Vagina (tissue), 2 donors: Measurements from ENCODE around the gene MMD2. TPM values are rescaled to one million over a fixed set of nuclear protein-coding genes. Genes with fewer than 3 reads are reported as not detected.

ENCODE experiments used
- DNase-seq, 2 donors: peaks; one replicate each; pipeline ENCODE4 v3.0.0-alpha.2; 2017; ENCODE audit errors: extremely low spot score in 2 of 2
- H3K27ac ChIP-seq: fragments of 200-600 bp; sonication (generic); one replicate; pipeline ENCODE4 v1.5.1; 2019
- H3K27me3 ChIP-seq: fragments of 200-600 bp; sonication (generic); one replicate; pipeline ENCODE4 v1.5.1; 2019
- H3K36me3 ChIP-seq, 2 donors: fragments of 200-600 bp; sonication (generic); one replicate each; pipeline ENCODE4 v1.5.1; 2017 to 2019
- H3K4me1 ChIP-seq: fragments of 200-600 bp; sonication (generic); one replicate; pipeline ENCODE4 v1.5.1; 2019
- H3K4me3 ChIP-seq, 2 donors: fragments of 200-600 bp; sonication (generic); 1 replicate in 1 of 2; 2 replicates in 1 of 2; pipeline ENCODE4 v1.5.1; 2016 to 2019
- H3K9me3 ChIP-seq: fragments of 200-600 bp; sonication (generic); one replicate; pipeline ENCODE4 v1.5.1; 2019
- CTCF ChIP-seq, 3 experiments: fragments of 450-650 bp in 2 of 3; fragments of 200-600 bp in 1 of 3; sonication (generic) in 1 of 3; IDR thresholded peaks; one replicate each; pipeline ENCODE4 v1.5.1; 2017 to 2019; ENCODE audit warnings: antibody characterized with exemption in 3 of 3, mild to moderate bottlenecking in 2 of 3, moderate library complexity in 2 of 3
- POLR2A ChIP-seq, 2 donors: fragments of 450-650 bp; IDR thresholded peaks; one replicate each; pipeline ENCODE4 v1.6.1; 2017; ENCODE audit warnings: antibody characterized with exemption in 2 of 2, mild to moderate bottlenecking in 2 of 2, moderate library complexity in 2 of 2
- POLR2AphosphoS5 ChIP-seq, 2 donors: sonication (generic); formaldehyde crosslinking; IDR thresholded peaks; one replicate each; pipeline ENCODE4 v1.9.0; 2017; ENCODE audit warnings: antibody characterized with exemption in 2 of 2, mild to moderate bottlenecking in 2 of 2, low read depth in 1 of 2; ENCODE audit not compliant: insufficient read depth in 1 of 2
- intact Hi-C: fragments of 100-400 bp; cut with DNase I; formaldehyde crosslinking; loops from one replicate; pipeline ENCODE4 v1.15.1; 2023
- total RNA-seq: library from RNA; depleted of rRNA; stranded (reverse); fragments of >200 nt; gene quantifications from one replicate; pipeline ENCODE4 v1.2.3, GENCODE V29; 2016

Gene MMD2
- total RNA-seq, 1 donor from 2014 or later: not detected

GRCh38 chr7:4964506-4964905 is 5.5 kb upstream of the MMD2 start:
- no peaks in the 10 kb centered on the region for H3K36me3 ChIP-seq
- H3K27ac ChIP-seq: no peak overlapping the region
- no peak overlapping the region for H3K4me3 ChIP-seq
- intact Hi-C loops: no loop called here
- TF ChIP-seq POLR2AphosphoS5 (IDR thresholded peaks at IDR 0.05; ENCODE audit: insufficient read depth in 1 of 2, low read depth in 1 of 2) (no peak), CTCF (IDR thresholded peaks at IDR 0.05) (no peak), POLR2A (IDR thresholded peaks at IDR 0.05) (no peak)
- no peaks in the 10 kb centered on the region for H3K4me1 ChIP-seq
- H3K27me3 ChIP-seq: no peaks in the 10 kb centered on the region
- H3K9me3 ChIP-seq: no peaks in the 10 kb centered on the region
- DNase-seq: no peak

GRCh38 chr7:4962872-4963775 is 4.1 kb upstream of the MMD2 start:
- Histone ChIP-seq H3K36me3 (no peaks in the 10 kb centered on the region), H3K27ac (no peak overlapping the region), H3K4me1 (peaks cover 12% of the 10 kb centered on the region), H3K9me3 (no peaks in the 10 kb centered on the region), H3K4me3 (no peak overlapping the region), H3K27me3 (no peaks in the 10 kb centered on the region)
- intact Hi-C loops: no loop called here
- no peak for DNase-seq
- TF ChIP-seq POLR2AphosphoS5 (IDR thresholded peaks at IDR 0.05; ENCODE audit: insufficient read depth in 1 of 2, low read depth in 1 of 2): no peak
- no peak for TF ChIP-seq CTCF (IDR thresholded peaks at IDR 0.05)
- TF ChIP-seq POLR2A (IDR thresholded peaks at IDR 0.05): no peak

- DNase-seq: no peak
- no peak overlapping the region for H3K4me3 ChIP-seq
- H3K27me3 ChIP-seq: no peaks in the 10 kb centered on the region
- TF ChIP-seq POLR2AphosphoS5 (IDR thresholded peaks at IDR 0.05; ENCODE audit: insufficient read depth in 1 of 2, low read depth in 1 of 2): no peak
- no peak for TF ChIP-seq CTCF (IDR thresholded peaks at IDR 0.05)
- TF ChIP-seq POLR2A (IDR thresholded peaks at IDR 0.05): no peak
- peaks cover 12% of the 10 kb centered on the region for H3K4me1 ChIP-seq
- intact Hi-C loops: no loop called here
- no peaks in the 10 kb centered on the region for H3K9me3 ChIP-seq
- H3K36me3 ChIP-seq: no peaks in the 10 kb centered on the region
- no peak overlapping the region for H3K27ac ChIP-seq
These were observed 1.4 kb upstream of the MMD2 start for GRCh38 chr7:4960363-4960762.

GRCh38 chr7:4959893-4960292 is 906 bp upstream of the MMD2 start:
- Histone ChIP-seq H3K27me3 (no peaks in the 10 kb centered on the region), H3K27ac (no peak overlapping the region), H3K36me3 (no peaks in the 10 kb centered on the region), H3K9me3 (no peaks in the 10 kb centered on the region), H3K4me1 (peaks cover 12% of the 10 kb centered on the region), H3K4me3 (no peak overlapping the region)
- TF ChIP-seq CTCF (IDR thresholded peaks at IDR 0.05): no peak
- no peak for TF ChIP-seq POLR2AphosphoS5 (IDR thresholded peaks at IDR 0.05; ENCODE audit: insufficient read depth in 1 of 2, low read depth in 1 of 2)
- no peak for TF ChIP-seq POLR2A (IDR thresholded peaks at IDR 0.05)
- no peak for DNase-seq
- intact Hi-C loops: no loop called here

- no peak for DNase-seq
- H3K36me3 ChIP-seq: no peaks in the 10 kb centered on the region
- H3K27ac ChIP-seq: no peak overlapping the region
- TF ChIP-seq POLR2A (IDR thresholded peaks at IDR 0.05): no peak
- TF ChIP-seq POLR2AphosphoS5 (IDR thresholded peaks at IDR 0.05; ENCODE audit: insufficient read depth in 1 of 2, low read depth in 1 of 2): no peak
- no peak for TF ChIP-seq CTCF (IDR thresholded peaks at IDR 0.05)
- H3K9me3 ChIP-seq: no peaks in the 10 kb centered on the region
- H3K4me3 ChIP-seq: peak overlapping the region; percentile 28 to 46
- intact Hi-C loops: no loop called here
- H3K4me1 ChIP-seq: peaks cover 12% of the 10 kb centered on the region
- no peaks in the 10 kb centered on the region for H3K27me3 ChIP-seq
These were observed 319 bp upstream of the MMD2 start for GRCh38 chr7:4959306-4959705.
